Measurements from ENCODE around the gene CD274. TPM values are rescaled to one million over a fixed set of nuclear protein-coding genes. Genes with fewer than 3 reads are reported as not detected.

Gene CD274
- total and polyA plus RNA-seq, 2 experiments from 2014 or later: 0.07 TPM; not detected in 1

DNA sequence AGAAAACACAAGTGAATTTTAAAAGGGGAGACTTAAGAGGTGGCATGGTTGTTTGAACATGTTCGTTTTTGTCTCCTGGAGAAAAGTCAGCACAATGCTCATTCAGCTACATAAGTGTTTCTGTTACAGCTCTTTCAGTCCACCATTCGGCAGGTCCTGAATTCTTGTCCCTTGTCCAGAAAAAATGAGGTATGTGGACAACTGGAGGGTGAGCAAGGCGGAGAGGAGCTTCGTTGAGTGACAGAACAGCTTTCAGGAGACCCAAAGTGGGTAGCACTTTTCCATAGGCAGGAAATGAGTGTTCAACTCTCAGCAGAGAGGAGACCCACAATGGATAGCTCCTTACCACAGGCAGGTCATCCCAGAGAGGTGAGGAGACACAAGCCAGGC is 64.9 kb downstream of the CD274 start:
- no peaks in the 10 kb centered on the region for H3K79me2 ChIP-seq
- no peaks in the 10 kb centered on the region for H3K9me2 ChIP-seq (replicated peaks; ENCODE audit: insufficient read depth)
- H3K4me1 ChIP-seq (ENCODE audit: insufficient read depth): no peaks in the 10 kb centered on the region
- TF ChIP-seq, protein P1, sequence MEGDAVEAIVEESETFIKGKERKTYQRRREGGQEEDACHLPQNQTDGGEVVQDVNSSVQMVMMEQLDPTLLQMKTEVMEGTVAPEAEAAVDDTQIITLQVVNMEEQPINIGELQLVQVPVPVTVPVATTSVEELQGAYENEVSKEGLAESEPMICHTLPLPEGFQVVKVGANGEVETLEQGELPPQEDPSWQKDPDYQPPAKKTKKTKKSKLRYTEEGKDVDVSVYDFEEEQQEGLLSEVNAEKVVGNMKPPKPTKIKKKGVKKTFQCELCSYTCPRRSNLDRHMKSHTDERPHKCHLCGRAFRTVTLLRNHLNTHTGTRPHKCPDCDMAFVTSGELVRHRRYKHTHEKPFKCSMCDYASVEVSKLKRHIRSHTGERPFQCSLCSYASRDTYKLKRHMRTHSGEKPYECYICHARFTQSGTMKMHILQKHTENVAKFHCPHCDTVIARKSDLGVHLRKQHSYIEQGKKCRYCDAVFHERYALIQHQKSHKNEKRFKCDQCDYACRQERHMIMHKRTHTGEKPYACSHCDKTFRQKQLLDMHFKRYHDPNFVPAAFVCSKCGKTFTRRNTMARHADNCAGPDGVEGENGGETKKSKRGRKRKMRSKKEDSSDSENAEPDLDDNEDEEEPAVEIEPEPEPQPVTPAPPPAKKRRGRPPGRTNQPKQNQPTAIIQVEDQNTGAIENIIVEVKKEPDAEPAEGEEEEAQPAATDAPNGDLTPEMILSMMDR (IDR thresholded peaks at IDR 0.05; ENCODE audit: poor library complexity): no peak
- TF ChIP-seq EZH2phosphoT487 (IDR thresholded peaks at IDR 0.05; ENCODE audit: low read depth, severe bottlenecking, unreplicated experiment) (no peak), EZH2 (IDR thresholded peaks at IDR 0.05; ENCODE audit: borderline replicate concordance) (no peak)
- H3K27me3 ChIP-seq: no peaks in the 10 kb centered on the region
- 85% methylated on average over 4 of the region's 4 CpGs for WGBS (ENCODE audit: low lambda C conversion rate, missing lambda C conversion rate)
- no peak overlapping the region for H3K27ac ChIP-seq
- no peaks in the 10 kb centered on the region for H3K36me3 ChIP-seq (replicated peaks; ENCODE audit: insufficient read depth, low read depth)
- no peak overlapping the region for H3K4me3 ChIP-seq
- H3K4me2 ChIP-seq: no peak overlapping the region
- DNase-seq (ENCODE audit: low spot score): no peak
- no peak overlapping the region for H2AFZ ChIP-seq
- H4K20me1 ChIP-seq (ENCODE audit: insufficient read depth, poor library complexity, severe bottlenecking): no peaks in the 10 kb centered on the region
- H3K9me3 ChIP-seq (ENCODE audit: low read depth): no peaks in the 10 kb centered on the region

- H3K79me2 ChIP-seq: no peaks in the 10 kb centered on the region
- H4K20me1 ChIP-seq (ENCODE audit: insufficient read depth, poor library complexity, severe bottlenecking): no peaks in the 10 kb centered on the region
- H3K4me1 ChIP-seq (ENCODE audit: insufficient read depth): no peaks in the 10 kb centered on the region
- DNase-seq (ENCODE audit: low spot score): no peak
- no peaks in the 10 kb centered on the region for H3K9me3 ChIP-seq (ENCODE audit: low read depth)
- no peak overlapping the region for H3K27ac ChIP-seq
- H3K4me3 ChIP-seq: no peak overlapping the region
- no peak overlapping the region for H3K4me2 ChIP-seq
- no peaks in the 10 kb centered on the region for H3K9me2 ChIP-seq (replicated peaks; ENCODE audit: insufficient read depth)
- WGBS (ENCODE audit: low lambda C conversion rate, missing lambda C conversion rate): 90% methylated on average over 10 of the region's 10 CpGs
- TF ChIP-seq EZH2 (IDR thresholded peaks at IDR 0.05; ENCODE audit: borderline replicate concordance) (no peak), EZH2phosphoT487 (IDR thresholded peaks at IDR 0.05; ENCODE audit: low read depth, severe bottlenecking, unreplicated experiment) (no peak)
- TF ChIP-seq, protein P1 (IDR thresholded peaks at IDR 0.05; ENCODE audit: poor library complexity): no peak
- H2AFZ ChIP-seq: no peak overlapping the region
- no peaks in the 10 kb centered on the region for H3K36me3 ChIP-seq (replicated peaks; ENCODE audit: insufficient read depth, low read depth)
- H3K27me3 ChIP-seq: no peaks in the 10 kb centered on the region
Measured at GRCh38 chr9:5516453-5517220, 66.3 kb downstream of the CD274 start.

DNA sequence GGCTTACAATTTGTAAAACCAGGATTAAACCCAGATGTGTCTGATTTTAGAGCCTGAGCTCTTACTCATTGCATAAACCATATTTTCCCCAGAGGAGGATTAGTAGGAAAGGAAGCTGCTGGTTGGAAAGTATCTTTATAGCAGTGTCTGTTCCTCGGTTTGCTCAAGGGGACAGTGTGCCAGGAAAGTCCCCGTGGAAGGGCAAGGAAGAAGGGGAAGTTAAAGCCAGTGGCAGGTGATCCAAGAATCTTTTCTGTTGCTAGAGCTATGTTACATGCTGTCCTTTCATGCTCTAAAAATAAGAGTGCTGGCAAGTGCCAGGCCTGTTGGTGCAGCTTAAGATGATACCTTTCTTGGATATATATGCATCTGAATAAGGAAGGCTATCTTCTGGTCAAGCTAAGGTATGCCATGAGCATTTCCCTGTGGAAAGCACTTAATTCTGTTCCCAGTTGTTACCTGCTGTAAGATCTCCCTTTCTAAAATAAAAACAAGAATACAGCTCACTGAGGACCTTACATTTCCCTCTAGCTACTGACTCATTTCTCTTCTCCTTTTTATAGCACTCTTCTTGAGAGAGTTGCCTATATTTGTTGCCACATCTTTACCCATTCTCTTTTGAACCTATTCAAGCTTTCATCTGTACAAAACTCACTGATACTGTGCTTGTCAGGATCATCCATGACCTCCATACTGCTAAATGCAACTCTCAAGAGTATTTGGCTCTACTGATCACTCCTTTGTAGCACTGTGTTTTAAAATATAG is 68.0 kb downstream of the CD274 start:
- WGBS (ENCODE audit: low lambda C conversion rate, missing lambda C conversion rate): 48% methylated on average over 2 of the region's 2 CpGs
- Histone ChIP-seq H3K36me3 (replicated peaks; ENCODE audit: insufficient read depth, low read depth) (no peaks in the 10 kb centered on the region), H3K79me2 (no peaks in the 10 kb centered on the region), H3K27me3 (no peaks in the 10 kb centered on the region), H3K4me3 (no peak overlapping the region), H3K9me2 (replicated peaks; ENCODE audit: insufficient read depth) (no peaks in the 10 kb centered on the region), H3K9me3 (ENCODE audit: low read depth) (no peaks in the 10 kb centered on the region), H2AFZ (no peak overlapping the region), H3K4me2 (no peak overlapping the region), H3K4me1 (ENCODE audit: insufficient read depth) (no peaks in the 10 kb centered on the region), H3K27ac (no peak overlapping the region), H4K20me1 (ENCODE audit: insufficient read depth, poor library complexity, severe bottlenecking) (no peaks in the 10 kb centered on the region)
- no peak for DNase-seq (ENCODE audit: low spot score)
- no peak for TF ChIP-seq EZH2 (IDR thresholded peaks at IDR 0.05; ENCODE audit: borderline replicate concordance)
- TF ChIP-seq, protein P1 (IDR thresholded peaks at IDR 0.05; ENCODE audit: poor library complexity): no peak
- no peak for TF ChIP-seq EZH2phosphoT487 (IDR thresholded peaks at IDR 0.05; ENCODE audit: low read depth, severe bottlenecking, unreplicated experiment)
